HCT116 (cell line): ENCODE results near the gene TFPI2. TPM values are rescaled to one million over a fixed set of nuclear protein-coding genes. Genes with fewer than 3 reads are reported as not detected.

Source experiments
- ATAC-seq: fragments of 200-7000 bp; cut with Tn5 transposase; 2 replicates; pipeline ENCODE4 v1.9.1; 2020; ENCODE audit warnings: mild to moderate bottlenecking, moderate library complexity
- BruUV-seq: library from RNA; stranded (reverse); fragments of 400-500 nt; replicated peaks from 2 replicates; lab custom pipeline; 2021; lab: Mats Ljungman, UMichigan
- CTCF ChIA-PET: fragments of 300-600 bp; sonication (Branson Sonifier 250); formaldehyde crosslinking; loops from one replicate; lab custom pipeline; 2021; ENCODE audit warnings: antibody characterized with exemption; lab: Charles Lee
- POLR2A ChIA-PET: fragments of 300-600, 350-600 bp; sonication (Branson Sonifier 250); formaldehyde crosslinking; loops from one replicate; lab custom pipeline; 2021; ENCODE audit warnings: antibody characterized with exemption; lab: Charles Lee
- RAD21 ChIA-PET, 2 experiments: fragments of 300-600 bp; sonication (Branson Sonifier 250); formaldehyde crosslinking; loops; one replicate each; lab custom pipeline; 2023; ENCODE audit warnings: low total read pairs in 2 of 2; ENCODE audit not compliant: uncharacterized antibody in 2 of 2, unreplicated experiment in 2 of 2, low non-redundant PET in 1 of 2; lab: Charles Lee
- DNase-seq: peaks from one replicate; pipeline ENCODE4 v3.0.0-alpha.2; 2010; ENCODE audit warnings: low read depth, low spot score
- H2AFZ ChIP-seq: fragments of 200-600 bp; shearing (Covaris generic), sonication (generic); 2 replicates; pipeline ENCODE4 v1.6.1; 2017; ENCODE audit warnings: low read depth, mixed run types, mixed read lengths, antibody characterized with exemption, low read length; ENCODE audit not compliant: poor library complexity, severe bottlenecking
- H3K27ac ChIP-seq: 2 replicates; pipeline ENCODE4 v1.5.1; 2012; ENCODE audit warnings: low read depth, low read length
- H3K27me3 ChIP-seq: fragments of 200-600 bp; sonication (generic); 2 replicates; pipeline ENCODE4 v1.6.1; 2016; ENCODE audit warnings: mixed run types, low read length, mixed read lengths; ENCODE audit not compliant: insufficient read depth
- H3K36me3 ChIP-seq, 2 experiments: fragments of 200-500 bp in 1 of 2; fragments of 200-600 bp in 1 of 2; sonication (Bioruptor generic) in 1 of 2; sonication (generic) in 1 of 2; 2 replicates each; pipeline versions ENCODE4 v1.5.1 to v1.6.1; 2014 to 2016; ENCODE audit warnings: low read length in 2 of 2, inconsistent platforms in 1 of 2, mixed read lengths in 1 of 2, mixed run types in 1 of 2; ENCODE audit not compliant: insufficient read depth in 2 of 2, control insufficient read depth in 1 of 2
- H3K4me1 ChIP-seq, 2 experiments: fragments of 200-600 bp in 1 of 2; sonication (generic) in 1 of 2; 2 replicates each; pipeline versions ENCODE4 v1.5.1 to v1.6.1; 2012 to 2017; ENCODE audit warnings: low read length in 2 of 2, inconsistent platforms in 1 of 2, mild to moderate bottlenecking in 1 of 2, mixed read lengths in 1 of 2, mixed run types in 1 of 2, moderate library complexity in 1 of 2; ENCODE audit not compliant: insufficient read depth in 2 of 2, control insufficient read depth in 1 of 2
- H3K4me2 ChIP-seq: fragments of 200-600 bp; sonication (generic); 2 replicates; pipeline ENCODE4 v1.6.1; 2017; ENCODE audit warnings: mixed run types, low read length, mixed read lengths
- H3K4me3 ChIP-seq, 2 experiments: fragments of 200-600 bp in 1 of 2; sonication (generic) in 1 of 2; replicated peaks in 1 of 2; 2 replicates each; pipeline ENCODE4 v1.5.1; 2011 to 2016; ENCODE audit warnings: low read length in 2 of 2, control low read depth in 1 of 2, low read depth in 1 of 2, mild to moderate bottlenecking in 1 of 2, mixed read lengths in 1 of 2, mixed run types in 1 of 2
- H3K79me2 ChIP-seq: fragments of 200-600 bp; sonication (generic); 2 replicates; pipeline ENCODE4 v1.6.1; 2017; ENCODE audit warnings: mild to moderate bottlenecking, mixed run types, low read length, moderate library complexity, mixed read lengths; ENCODE audit not compliant: insufficient read depth
- H3K9ac ChIP-seq: fragments of 200-600 bp; sonication (generic); 2 replicates; pipeline ENCODE4 v1.6.1; 2016; ENCODE audit warnings: low read length, mixed read lengths
- H3K9me2 ChIP-seq: fragments of 200-600 bp; sonication (generic), shearing (Covaris generic); 2 replicates; pipeline ENCODE4 v1.6.1; 2017; ENCODE audit warnings: mixed run types, mild to moderate bottlenecking, moderate library complexity; ENCODE audit not compliant: insufficient read depth
- H3K9me3 ChIP-seq, 2 experiments: fragments of 200-500 bp in 1 of 2; fragments of 200-600 bp in 1 of 2; sonication (Bioruptor generic) in 1 of 2; sonication (generic) in 1 of 2; 2 replicates each; pipeline ENCODE4 v1.6.1; 2014 to 2017; ENCODE audit warnings: low read length in 2 of 2, mixed read lengths in 2 of 2, inconsistent platforms in 1 of 2, low read depth in 1 of 2, mild to moderate bottlenecking in 1 of 2, mixed run types in 1 of 2, moderate library complexity in 1 of 2; ENCODE audit not compliant: control insufficient read depth in 1 of 2, insufficient read depth in 1 of 2
- H4K20me1 ChIP-seq: fragments of 200-600 bp; sonication (generic), shearing (Covaris generic); 2 replicates; pipeline ENCODE4 v1.6.1; 2017; ENCODE audit warnings: mixed run types, mild to moderate bottlenecking, moderate library complexity; ENCODE audit not compliant: insufficient read depth
- EGR1 ChIP-seq: IDR thresholded peaks from 2 replicates; pipeline ENCODE4 v1.6.1; 2012; ENCODE audit warnings: low read depth
- ELF1 ChIP-seq: IDR thresholded peaks from 2 replicates; pipeline ENCODE4 v1.6.1; 2012; ENCODE audit warnings: low read depth, borderline replicate concordance
- EZH2 ChIP-seq: fragments of 200-600 bp; sonication (generic); IDR thresholded peaks from 2 replicates; pipeline ENCODE4 v1.6.1; 2017; ENCODE audit warnings: antibody characterized with exemption, mixed run types
- EZH2phosphoT487 ChIP-seq: fragments of 200-600 bp; IDR thresholded peaks from 2 replicates; pipeline ENCODE4 v1.6.1; 2018; ENCODE audit warnings: antibody characterized with exemption, borderline replicate concordance
- FOSL1 ChIP-seq: IDR thresholded peaks from 2 replicates; pipeline ENCODE4 v1.6.1; 2012; ENCODE audit warnings: low read depth
- POLR2A ChIP-seq: IDR thresholded peaks from 2 replicates; pipeline ENCODE4 v1.7.0; 2011; ENCODE audit warnings: borderline replicate concordance; ENCODE audit not compliant: insufficient read depth, insufficient read length; ENCODE audit errors: extremely low read depth
- POLR2AphosphoS5 ChIP-seq: IDR thresholded peaks from 2 replicates; pipeline ENCODE4 v1.6.1; 2011; ENCODE audit warnings: mild to moderate bottlenecking, low read depth, low read length, moderate library complexity
- RAD21 ChIP-seq: IDR thresholded peaks from 2 replicates; pipeline ENCODE4 v1.6.1; 2012; ENCODE audit warnings: low read depth, mild to moderate bottlenecking
- SP1 ChIP-seq: IDR thresholded peaks from 2 replicates; pipeline ENCODE4 v1.6.1; 2012; ENCODE audit warnings: low read depth
- SRF ChIP-seq: IDR thresholded peaks from 2 replicates; pipeline ENCODE4 v1.6.1; 2012; ENCODE audit warnings: low read depth
- YY1 ChIP-seq: IDR thresholded peaks from 2 replicates; pipeline ENCODE4 v1.6.1; 2011; ENCODE audit warnings: low read length, low read depth, moderate library complexity, mild to moderate bottlenecking; ENCODE audit not compliant: insufficient replicate concordance; ENCODE audit errors: extremely low read depth
- ZFX ChIP-seq: fragments of 450-650 bp; IDR thresholded peaks from 2 replicates; pipeline ENCODE4 v1.6.1; 2017
- ZNF274 ChIP-seq: fragments of 200-500 bp; sonication (Bioruptor generic); IDR thresholded peaks from 2 replicates; pipeline ENCODE4 v1.6.1; 2014; ENCODE audit warnings: mild to moderate bottlenecking, low read depth, low read length, inconsistent platforms
- intact Hi-C: fragments of 100-400 bp; cut with micrococcal nuclease; formaldehyde crosslinking; loops from 2 replicates; pipeline ENCODE4 v1.10.0; 2022
- total RNA-seq: library from RNA; stranded (reverse); gene quantifications from one replicate; pipeline ENCODE4 v1.2.1, GENCODE V29; 2021; ENCODE audit not compliant: unreplicated experiment
- TF ChIP-seq, protein P1 (sequence below): IDR thresholded peaks from 2 replicates; pipeline ENCODE4 v1.6.1; 2012; ENCODE audit warnings: low read depth
- TF ChIP-seq, protein P2 (sequence below): IDR thresholded peaks from 2 replicates; pipeline ENCODE4 v1.6.1; 2012
- TF ChIP-seq, protein P3 (sequence below), 3 experiments: fragments of 200-600 bp in 1 of 3; sonication (generic) in 1 of 3; IDR thresholded peaks in 2 of 3; conservative IDR thresholded peaks in 1 of 3; 2 replicates each; pipeline ENCODE4 v1.5.1; 2012 to 2017; ENCODE audit warnings: low read depth in 2 of 3, low read length in 2 of 3, antibody characterized with exemption in 1 of 3, borderline replicate concordance in 1 of 3, control low read depth in 1 of 3, mild to moderate bottlenecking in 1 of 3, mixed read lengths in 1 of 3, mixed run types in 1 of 3, moderate library complexity in 1 of 3; ENCODE audit not compliant: insufficient read depth in 1 of 3
- TF ChIP-seq, protein P4 (sequence below): IDR thresholded peaks from 2 replicates; pipeline ENCODE4 v1.6.1; 2011; ENCODE audit warnings: mild to moderate bottlenecking, low read length, moderate library complexity; ENCODE audit not compliant: insufficient replicate concordance; ENCODE audit errors: extremely low read depth

TFPI2 gene
- total RNA-seq, 1 experiment from 2014 or later, result 0.15 TPM

DNA sequence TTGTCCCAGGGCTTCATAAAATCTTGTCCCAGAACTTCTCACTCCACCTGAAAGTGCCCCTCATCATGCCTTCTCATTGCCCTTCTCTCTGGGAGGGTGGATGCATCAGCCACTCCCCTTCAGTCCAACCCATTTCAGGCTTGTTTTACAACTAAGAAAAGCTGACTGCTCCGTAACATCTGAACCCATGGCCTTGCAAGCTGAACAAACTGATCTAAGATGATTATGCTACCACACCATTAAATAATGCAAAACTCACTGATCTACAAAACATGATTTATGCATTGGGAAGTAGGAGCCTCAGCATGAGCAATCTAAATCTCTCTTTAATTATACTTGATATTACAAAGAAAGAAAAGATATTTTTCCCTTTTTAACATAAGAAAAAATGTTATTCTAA lies 34.8 kb downstream of the TFPI2 start:
- H3K9me3 ChIP-seq, result no peaks in the 10 kb centered on the region
- TF ChIP-seq ELF1, result no peak
- TF ChIP-seq EGR1, result no peak
- TF ChIP-seq YY1, result no peak
- TF ChIP-seq, protein P1, sequence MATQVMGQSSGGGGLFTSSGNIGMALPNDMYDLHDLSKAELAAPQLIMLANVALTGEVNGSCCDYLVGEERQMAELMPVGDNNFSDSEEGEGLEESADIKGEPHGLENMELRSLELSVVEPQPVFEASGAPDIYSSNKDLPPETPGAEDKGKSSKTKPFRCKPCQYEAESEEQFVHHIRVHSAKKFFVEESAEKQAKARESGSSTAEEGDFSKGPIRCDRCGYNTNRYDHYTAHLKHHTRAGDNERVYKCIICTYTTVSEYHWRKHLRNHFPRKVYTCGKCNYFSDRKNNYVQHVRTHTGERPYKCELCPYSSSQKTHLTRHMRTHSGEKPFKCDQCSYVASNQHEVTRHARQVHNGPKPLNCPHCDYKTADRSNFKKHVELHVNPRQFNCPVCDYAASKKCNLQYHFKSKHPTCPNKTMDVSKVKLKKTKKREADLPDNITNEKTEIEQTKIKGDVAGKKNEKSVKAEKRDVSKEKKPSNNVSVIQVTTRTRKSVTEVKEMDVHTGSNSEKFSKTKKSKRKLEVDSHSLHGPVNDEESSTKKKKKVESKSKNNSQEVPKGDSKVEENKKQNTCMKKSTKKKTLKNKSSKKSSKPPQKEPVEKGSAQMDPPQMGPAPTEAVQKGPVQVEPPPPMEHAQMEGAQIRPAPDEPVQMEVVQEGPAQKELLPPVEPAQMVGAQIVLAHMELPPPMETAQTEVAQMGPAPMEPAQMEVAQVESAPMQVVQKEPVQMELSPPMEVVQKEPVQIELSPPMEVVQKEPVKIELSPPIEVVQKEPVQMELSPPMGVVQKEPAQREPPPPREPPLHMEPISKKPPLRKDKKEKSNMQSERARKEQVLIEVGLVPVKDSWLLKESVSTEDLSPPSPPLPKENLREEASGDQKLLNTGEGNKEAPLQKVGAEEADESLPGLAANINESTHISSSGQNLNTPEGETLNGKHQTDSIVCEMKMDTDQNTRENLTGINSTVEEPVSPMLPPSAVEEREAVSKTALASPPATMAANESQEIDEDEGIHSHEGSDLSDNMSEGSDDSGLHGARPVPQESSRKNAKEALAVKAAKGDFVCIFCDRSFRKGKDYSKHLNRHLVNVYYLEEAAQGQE, result no peak
- TF ChIP-seq, protein P2, sequence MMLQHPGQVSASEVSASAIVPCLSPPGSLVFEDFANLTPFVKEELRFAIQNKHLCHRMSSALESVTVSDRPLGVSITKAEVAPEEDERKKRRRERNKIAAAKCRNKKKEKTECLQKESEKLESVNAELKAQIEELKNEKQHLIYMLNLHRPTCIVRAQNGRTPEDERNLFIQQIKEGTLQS, result no peak
- no peak for TF ChIP-seq ZFX
- TF ChIP-seq SP1, result no peak
- TF ChIP-seq EZH2, result no peak
- TF ChIP-seq, protein P3, sequence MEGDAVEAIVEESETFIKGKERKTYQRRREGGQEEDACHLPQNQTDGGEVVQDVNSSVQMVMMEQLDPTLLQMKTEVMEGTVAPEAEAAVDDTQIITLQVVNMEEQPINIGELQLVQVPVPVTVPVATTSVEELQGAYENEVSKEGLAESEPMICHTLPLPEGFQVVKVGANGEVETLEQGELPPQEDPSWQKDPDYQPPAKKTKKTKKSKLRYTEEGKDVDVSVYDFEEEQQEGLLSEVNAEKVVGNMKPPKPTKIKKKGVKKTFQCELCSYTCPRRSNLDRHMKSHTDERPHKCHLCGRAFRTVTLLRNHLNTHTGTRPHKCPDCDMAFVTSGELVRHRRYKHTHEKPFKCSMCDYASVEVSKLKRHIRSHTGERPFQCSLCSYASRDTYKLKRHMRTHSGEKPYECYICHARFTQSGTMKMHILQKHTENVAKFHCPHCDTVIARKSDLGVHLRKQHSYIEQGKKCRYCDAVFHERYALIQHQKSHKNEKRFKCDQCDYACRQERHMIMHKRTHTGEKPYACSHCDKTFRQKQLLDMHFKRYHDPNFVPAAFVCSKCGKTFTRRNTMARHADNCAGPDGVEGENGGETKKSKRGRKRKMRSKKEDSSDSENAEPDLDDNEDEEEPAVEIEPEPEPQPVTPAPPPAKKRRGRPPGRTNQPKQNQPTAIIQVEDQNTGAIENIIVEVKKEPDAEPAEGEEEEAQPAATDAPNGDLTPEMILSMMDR (IDR thresholded peaks at IDR 0.05 in 2 of 3, conservative IDR thresholded peaks at IDR 0.05 in 1 of 3; ENCODE audit: borderline replicate concordance in 1 of 3, insufficient read depth in 1 of 3, low read depth in 2 of 3, low read length in 2 of 3), result no peak
- no peak for TF ChIP-seq ZNF274
- no peak for TF ChIP-seq FOSL1
- TF ChIP-seq POLR2AphosphoS5, result no peak
- TF ChIP-seq, protein P4, sequence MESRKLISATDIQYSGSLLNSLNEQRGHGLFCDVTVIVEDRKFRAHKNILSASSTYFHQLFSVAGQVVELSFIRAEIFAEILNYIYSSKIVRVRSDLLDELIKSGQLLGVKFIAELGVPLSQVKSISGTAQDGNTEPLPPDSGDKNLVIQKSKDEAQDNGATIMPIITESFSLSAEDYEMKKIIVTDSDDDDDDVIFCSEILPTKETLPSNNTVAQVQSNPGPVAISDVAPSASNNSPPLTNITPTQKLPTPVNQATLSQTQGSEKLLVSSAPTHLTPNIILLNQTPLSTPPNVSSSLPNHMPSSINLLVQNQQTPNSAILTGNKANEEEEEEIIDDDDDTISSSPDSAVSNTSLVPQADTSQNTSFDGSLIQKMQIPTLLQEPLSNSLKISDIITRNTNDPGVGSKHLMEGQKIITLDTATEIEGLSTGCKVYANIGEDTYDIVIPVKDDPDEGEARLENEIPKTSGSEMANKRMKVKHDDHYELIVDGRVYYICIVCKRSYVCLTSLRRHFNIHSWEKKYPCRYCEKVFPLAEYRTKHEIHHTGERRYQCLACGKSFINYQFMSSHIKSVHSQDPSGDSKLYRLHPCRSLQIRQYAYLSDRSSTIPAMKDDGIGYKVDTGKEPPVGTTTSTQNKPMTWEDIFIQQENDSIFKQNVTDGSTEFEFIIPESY, result no peak
- TF ChIP-seq SRF, result no peak
- no peak for TF ChIP-seq RAD21
- no peak for TF ChIP-seq EZH2phosphoT487
- TF ChIP-seq POLR2A, result no peak
- no peaks in the 10 kb centered on the region for H3K9me2 ChIP-seq
- no peak overlapping the region for H3K27ac ChIP-seq
- H3K79me2 ChIP-seq, result no peaks in the 10 kb centered on the region
- no peak overlapping the region for H3K4me2 ChIP-seq
- peaks cover 6% of the 10 kb centered on the region; the same call in 1 of the 2 replicates for H3K27me3 ChIP-seq
- BruUV-seq, result no TSS peak
- ChIA-PET CTCF (no interaction called here), RAD21 (no interaction called here), POLR2A (no interaction called here)
- intact Hi-C loops, result no loop called here
- ATAC-seq (no peak), DNase-seq (no peak)
- H2AFZ ChIP-seq, result no peak overlapping the region
- H3K36me3 ChIP-seq, result no peaks in the 10 kb centered on the region
- H3K4me3 ChIP-seq, result no peak overlapping the region
- no peak overlapping the region for H3K9ac ChIP-seq
- H3K4me1 ChIP-seq, result no peaks in the 10 kb centered on the region
- H4K20me1 ChIP-seq, result no peaks in the 10 kb centered on the region
